ENCODE measurements around the gene SPART. TPM values are rescaled to one million over a fixed set of nuclear protein-coding genes. Genes with fewer than 3 reads are reported as not detected.

The SPART gene
- total RNA-seq = 10 to 100 TPM in 1 of 2 experiments, 1 to 10 TPM in 1; 9.4 to 11.1 TPM

DNA sequence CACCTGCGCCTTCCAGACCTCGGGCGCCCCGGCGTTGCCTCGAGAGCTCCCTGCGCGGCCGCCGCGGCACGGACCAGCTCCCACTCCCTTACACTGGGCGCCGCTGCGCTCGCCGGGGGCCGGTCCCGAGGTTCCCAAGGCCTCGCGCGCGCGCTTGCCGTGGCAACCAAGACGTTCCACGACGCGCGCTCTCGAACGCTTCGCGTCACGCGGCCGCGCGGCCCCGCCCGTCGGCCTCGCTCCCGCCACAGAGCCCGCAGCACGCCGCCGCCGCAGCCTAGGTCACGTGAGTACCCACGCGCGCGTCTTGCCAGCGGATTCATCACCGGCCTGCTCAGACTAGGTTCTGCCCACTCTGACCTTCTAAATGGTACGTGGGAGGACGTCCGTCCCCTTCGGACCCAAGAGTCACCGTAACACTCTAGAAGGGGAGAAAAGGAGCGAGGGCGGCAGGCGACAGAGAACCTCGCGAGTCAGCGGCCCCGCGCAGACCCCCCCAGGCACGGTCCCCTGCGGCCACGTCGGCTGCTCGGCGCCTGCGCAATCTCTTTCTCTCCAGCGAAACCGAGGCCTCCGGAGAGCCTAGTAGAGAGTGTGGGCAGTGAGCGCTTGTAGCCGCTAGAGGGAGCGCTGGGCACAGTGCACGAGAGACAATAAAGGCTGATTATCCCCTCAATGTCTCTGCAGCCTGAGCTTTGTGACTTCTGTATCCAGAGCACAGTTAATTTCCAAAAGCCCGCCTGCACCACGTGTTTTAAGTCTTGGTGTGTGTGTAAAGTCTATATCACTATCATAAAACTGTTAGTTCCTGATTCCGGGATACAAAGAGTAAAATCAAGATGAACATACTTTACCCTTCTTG, at the start of gene SPART:
SPART (minus strand) TSS at position 173 of the 862 bp plus-strand sequence. CDS start 10,564 bp downstream, outside the sequence.
- ChIA-PET POLR2A (no interaction called here), CTCF (interaction anchor here (1.0 to 1.6 kb wide), 2 partner anchors 31 to 49 kb away, joined by 3 read pairs; no protein-coding TSS in a partner anchor)

DNA sequence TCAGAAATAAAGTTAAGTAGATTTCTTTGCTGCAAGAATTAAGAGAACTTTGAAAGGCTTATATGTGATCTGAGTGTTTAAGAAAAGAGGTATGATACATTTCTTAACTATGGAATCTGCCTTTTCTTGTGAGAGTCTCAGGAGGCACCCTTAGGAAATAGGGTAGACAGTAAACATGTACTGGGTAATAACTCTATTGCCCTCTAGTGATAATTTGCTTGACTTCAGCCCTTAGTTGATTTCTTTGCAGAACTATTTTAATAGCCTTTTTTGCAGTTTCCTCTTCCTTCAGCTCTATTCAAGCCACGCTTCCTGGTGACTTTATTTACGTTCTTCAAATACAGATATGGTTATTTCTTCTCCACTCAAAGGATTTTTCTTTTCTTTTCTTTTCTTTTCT, 49.1 kb upstream of the SPART start:
- ChIA-PET POLR2A (no interaction called here), CTCF (interaction anchor here (0.7 kb wide), 1 partner anchor 49 kb away, joined by 3 read pairs; the partner anchor contains the start of gene SPART)

DNA sequence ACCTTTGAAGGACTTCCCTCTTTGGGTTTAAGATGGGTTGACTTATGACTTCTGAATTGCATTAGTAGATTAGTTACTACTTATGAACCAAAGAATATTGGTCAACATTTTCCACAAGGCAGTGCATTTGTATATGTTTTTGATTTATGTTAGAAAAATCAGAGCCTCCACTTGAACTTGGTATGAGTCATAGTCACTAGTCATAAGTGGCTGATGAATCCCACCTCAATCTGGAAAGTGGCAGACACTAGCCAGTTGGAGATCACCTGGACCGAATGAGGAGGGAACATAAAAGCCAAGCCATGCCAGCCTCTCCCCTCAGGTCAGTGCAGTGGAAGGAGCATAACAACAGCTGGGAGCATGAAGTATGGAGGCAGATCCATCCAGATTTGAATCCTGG, 39.3 kb upstream of the SPART start:
- CTCF ChIA-PET = no interaction called here
- POLR2A ChIA-PET = no interaction called here

DNA sequence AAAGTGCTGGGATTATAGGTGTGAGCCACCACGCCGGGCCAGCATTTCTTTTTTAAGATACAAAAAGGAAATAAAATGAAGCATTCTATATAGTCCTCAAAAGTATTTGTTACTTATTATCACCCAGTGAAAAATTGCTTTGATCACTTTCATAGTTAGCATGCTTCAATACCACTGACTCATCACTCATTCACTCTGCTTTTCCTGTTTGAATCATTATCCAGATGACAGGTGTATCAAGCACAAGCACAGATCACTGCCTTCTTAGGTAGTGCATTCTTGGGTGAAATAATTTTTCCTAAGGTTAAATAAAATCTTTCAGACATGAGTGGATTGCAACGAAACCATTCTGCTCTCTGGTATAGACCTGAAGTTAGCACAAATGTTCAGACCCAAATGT, 35.8 kb upstream of the SPART start:
- ChIA-PET CTCF (interaction anchor here (0.7 kb wide), 1 partner anchor 28 kb away, joined by 3 read pairs; no protein-coding TSS in a partner anchor), POLR2A (no interaction called here)

DNA sequence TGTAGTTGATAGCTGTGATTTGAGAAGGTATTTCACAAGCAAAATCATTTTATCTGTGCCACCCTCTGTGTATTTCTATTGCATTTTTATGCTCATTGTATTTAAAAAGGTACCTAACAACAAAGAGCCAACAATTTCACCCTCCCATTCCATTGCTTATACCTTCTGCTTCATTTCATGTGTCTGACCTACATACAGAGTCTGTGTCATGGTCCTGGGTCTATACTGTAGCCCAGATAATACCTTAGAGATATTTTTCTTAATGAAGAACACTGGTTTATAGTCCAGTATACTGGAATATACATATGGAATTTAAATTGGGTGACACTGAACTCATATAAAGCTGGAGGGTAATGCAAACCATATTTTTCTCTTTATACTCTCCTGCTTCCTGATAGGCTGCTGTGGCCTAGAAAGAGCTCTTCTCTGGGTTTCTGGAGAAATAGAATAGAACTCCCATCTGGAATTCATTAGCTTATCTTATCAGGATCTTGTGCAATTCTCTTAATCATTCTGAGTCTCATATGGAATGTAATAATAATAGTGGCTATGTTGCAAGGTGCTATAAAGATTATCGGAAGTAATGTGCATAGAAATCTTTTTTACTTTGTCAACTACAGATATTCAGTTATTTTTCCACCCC, 31.8 kb upstream of the SPART start:
- POLR2A ChIA-PET = no interaction called here
- CTCF ChIA-PET = no interaction called here

- POLR2A ChIA-PET = no interaction called here
- CTCF ChIA-PET = no interaction called here
These were observed 27.9 kb upstream of the SPART start for GRCh38 chr13:36374063-36374462.

DNA sequence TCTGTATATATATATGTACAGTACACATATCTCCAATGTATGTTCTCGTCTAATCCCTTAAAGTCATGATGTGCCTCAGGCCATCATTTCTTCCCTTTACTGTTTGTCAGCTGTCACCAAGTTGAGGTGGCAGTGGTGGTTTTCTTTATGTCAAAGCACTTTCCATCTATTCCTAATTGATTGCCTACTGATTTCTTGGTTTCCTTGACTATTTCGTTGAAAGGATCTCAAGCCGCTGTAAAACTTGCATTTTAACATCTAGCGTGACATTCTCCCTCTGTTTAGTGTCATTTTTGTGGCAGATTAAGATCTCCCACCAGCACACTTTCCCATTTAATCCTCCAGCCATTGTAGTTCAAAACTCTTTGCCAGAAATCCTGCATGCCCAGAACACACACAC, 25.0 kb upstream of the SPART start:
- CTCF ChIA-PET = no interaction called here
- POLR2A ChIA-PET = no interaction called here

GRCh38 chr13:36370108-36370429, 23.9 kb upstream of the SPART start:
- ChIA-PET CTCF (no interaction called here), POLR2A (no interaction called here)

GRCh38 chr13:36369268-36370107, 23.3 kb upstream of the SPART start:
- POLR2A ChIA-PET = no interaction called here
- CTCF ChIA-PET = interaction anchor here (0.6 kb wide), 1 partner anchor 92 kb away, joined by 3 read pairs; no protein-coding TSS in a partner anchor

GRCh38 chr13:36366031-36366430, 19.8 kb upstream of the SPART start:
- CTCF ChIA-PET = no interaction called here

GRCh38 chr13:36363366-36363863, 17.2 kb upstream of the SPART start:
- POLR2A ChIA-PET = no interaction called here

More at GRCh38 chr13:36366031-36366430, 19.8 kb upstream of the SPART start:
- POLR2A ChIA-PET = no interaction called here

DNA sequence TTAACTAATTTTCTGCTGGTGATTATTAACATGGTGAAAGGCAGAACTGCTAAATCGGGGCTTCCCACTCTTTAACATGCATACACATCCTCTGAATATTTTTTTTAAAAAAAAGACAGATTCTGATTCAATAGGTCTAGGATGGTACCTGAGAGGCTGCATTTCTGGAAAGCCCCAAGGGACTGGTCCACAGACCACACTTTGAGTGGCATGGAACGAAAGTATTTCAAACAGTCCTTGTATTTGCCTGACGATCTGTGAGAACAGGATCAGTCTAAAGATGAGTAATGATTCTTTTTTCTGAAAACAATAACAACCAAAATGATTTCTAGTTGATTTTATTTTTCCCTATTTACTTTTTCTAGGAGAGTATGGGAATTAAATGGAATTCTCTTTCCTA, 16.7 kb upstream of the SPART start:
- POLR2A ChIA-PET = no interaction called here
- CTCF ChIA-PET = no interaction called here

More at GRCh38 chr13:36363366-36363863, 17.2 kb upstream of the SPART start:
- CTCF ChIA-PET = no interaction called here

GRCh38 chr13:36362251-36362650, 16.1 kb upstream of the SPART start:
- ChIA-PET POLR2A (no interaction called here), CTCF (no interaction called here)

- ChIA-PET CTCF (no interaction called here), POLR2A (no interaction called here)
These were observed 14.7 kb upstream of the SPART start for GRCh38 chr13:36360903-36361302.

GRCh38 chr13:36359301-36359950, 13.2 kb upstream of the SPART start:
- ChIA-PET POLR2A (no interaction called here), CTCF (no interaction called here)

- POLR2A ChIA-PET = no interaction called here
These were observed 12.1 kb upstream of the SPART start for GRCh38 chr13:36358175-36358718.

DNA sequence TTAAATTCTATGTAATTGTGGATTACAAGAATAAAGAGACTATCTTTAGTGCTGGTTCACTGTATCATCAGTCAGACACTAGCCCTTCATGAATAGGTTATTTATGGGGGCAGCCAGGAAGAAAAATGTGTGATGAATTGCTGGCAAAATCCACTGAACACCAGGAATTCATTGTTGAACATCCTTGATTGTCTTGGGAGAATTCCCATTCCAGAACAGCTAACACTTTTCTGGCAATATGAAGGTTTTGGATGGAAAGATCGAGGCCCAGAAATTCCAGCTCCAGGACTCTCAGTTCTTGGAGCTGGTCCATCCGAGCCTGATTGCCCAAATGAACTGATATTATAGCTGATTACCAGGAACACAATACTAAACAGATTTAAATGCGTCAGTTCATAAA, 11.5 kb upstream of the SPART start:
- CTCF ChIA-PET = no interaction called here

More at GRCh38 chr13:36358175-36358718, 12.1 kb upstream of the SPART start:
- CTCF ChIA-PET = no interaction called here

DNA sequence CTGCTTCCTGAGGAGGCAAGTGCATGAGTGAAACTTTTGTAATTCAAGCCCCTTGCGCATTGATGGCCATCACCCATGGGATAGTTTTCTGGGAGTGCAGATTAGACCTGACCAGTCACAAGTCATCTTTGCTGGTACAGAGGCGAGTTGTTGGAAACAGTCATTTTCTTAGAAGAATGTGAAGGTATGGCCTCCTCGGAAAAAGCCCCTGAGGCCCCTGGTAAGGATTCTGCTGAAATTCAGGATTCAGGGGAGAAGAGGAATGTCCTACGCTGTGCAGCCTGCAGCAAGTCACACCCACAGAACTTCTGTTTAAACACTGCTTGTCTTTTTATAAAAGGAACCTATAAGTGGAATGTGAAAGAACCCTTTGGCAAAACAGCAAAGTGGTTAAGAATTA, 11.0 kb upstream of the SPART start:
- CTCF ChIA-PET = no interaction called here

More for the DNA sequence above, 11.5 kb upstream of the SPART start:
- POLR2A ChIA-PET = no interaction called here

DNA sequence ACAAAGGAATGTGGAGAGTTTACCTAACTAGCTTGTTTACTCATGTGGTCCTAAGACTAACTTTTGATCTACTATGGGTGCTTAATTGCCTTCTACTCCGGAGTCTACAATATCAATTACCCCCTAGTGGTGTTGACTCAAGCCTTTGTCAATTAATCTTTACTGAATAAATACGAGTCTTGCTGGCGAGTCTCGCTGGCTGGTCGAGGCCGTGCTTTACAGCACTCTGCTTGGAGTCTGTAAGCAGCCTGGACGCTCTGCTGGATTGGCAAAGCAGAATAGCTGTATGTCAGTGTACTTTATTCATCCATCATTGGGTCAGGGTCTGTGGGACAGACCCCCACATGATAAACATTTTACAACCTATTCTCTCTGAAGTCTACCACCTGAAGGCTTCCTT, 9.9 kb upstream of the SPART start:
- CTCF ChIA-PET = no interaction called here

More for the DNA sequence above, 11.0 kb upstream of the SPART start:
- POLR2A ChIA-PET = no interaction called here

More for the DNA sequence above, 9.9 kb upstream of the SPART start:
- POLR2A ChIA-PET = no interaction called here

Measured in activated CD8-positive, alpha-beta memory T cell treated with anti-CD3 and anti-CD28 coated beads for 36 hours (primary cell).